ENCODE results near the gene FRMD4A.

DNA sequence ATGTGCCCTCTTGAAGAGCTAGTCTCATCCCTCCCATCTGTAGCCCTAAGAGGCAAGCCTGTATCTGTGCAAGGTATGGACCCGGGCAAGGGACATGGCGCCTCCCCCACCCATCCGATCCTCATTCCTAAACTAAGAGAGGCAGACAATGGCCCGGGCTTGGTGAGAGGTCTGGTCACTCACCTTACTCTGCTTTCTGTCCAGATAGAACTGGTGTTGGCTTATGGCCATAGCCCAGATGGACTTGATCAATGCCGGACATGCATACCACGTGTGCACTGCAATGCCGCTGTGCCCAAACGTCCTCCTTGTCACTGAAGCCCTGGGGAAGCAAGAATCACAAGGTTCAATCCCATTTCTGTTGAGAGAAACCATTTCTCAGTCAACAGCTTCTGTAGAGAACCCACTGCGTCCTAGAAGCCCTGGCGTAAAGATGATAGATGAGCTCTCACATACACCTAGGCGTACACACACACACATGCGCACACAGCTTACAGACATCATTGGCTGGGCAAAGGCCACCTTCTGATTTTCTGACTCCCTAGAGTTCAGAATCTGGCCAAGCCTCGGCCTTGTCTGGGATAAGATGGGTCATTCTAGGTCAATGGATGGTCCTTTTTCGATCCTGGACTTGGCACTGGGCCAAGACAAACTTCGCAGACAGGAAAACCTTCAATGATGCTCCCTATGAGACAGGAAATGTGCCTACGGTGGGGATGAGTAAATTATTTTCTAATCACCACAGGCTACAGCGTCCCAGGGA, 629.4 kb downstream of the FRMD4A start:
- TF ChIP-seq, protein P1, sequence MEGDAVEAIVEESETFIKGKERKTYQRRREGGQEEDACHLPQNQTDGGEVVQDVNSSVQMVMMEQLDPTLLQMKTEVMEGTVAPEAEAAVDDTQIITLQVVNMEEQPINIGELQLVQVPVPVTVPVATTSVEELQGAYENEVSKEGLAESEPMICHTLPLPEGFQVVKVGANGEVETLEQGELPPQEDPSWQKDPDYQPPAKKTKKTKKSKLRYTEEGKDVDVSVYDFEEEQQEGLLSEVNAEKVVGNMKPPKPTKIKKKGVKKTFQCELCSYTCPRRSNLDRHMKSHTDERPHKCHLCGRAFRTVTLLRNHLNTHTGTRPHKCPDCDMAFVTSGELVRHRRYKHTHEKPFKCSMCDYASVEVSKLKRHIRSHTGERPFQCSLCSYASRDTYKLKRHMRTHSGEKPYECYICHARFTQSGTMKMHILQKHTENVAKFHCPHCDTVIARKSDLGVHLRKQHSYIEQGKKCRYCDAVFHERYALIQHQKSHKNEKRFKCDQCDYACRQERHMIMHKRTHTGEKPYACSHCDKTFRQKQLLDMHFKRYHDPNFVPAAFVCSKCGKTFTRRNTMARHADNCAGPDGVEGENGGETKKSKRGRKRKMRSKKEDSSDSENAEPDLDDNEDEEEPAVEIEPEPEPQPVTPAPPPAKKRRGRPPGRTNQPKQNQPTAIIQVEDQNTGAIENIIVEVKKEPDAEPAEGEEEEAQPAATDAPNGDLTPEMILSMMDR (IDR thresholded peaks at IDR 0.05) = no peak
- no peak for TF ChIP-seq POLR2A (IDR thresholded peaks at IDR 0.05)

Data from testis (tissue), 2 donors.